ENCODE results near the gene TRAPPC3. TPM values are rescaled to one million over a fixed set of nuclear protein-coding genes. Genes with fewer than 3 reads are reported as not detected.

Gene TRAPPC3
- total and polyA plus RNA-seq, 9 of the 15 experiments (the other 6 are each of a cell fraction or from before 2014, with no cell fraction given), result 20.6 to 141 (median 112) TPM

GRCh38 chr1:36124404-36125128 lies 24.7 kb downstream of the TRAPPC3 start:
- H3K27ac ChIP-seq (ENCODE audit: extremely low read depth, low read depth, low read length), result no peak overlapping the region
- no peak overlapping the region for H3K4me2 ChIP-seq (ENCODE audit: insufficient read depth, low read length)
- ATAC-seq, result no peak
- CTCF ChIA-PET (ENCODE audit: low intra/inter-chr PET ratio), result no interaction called here
- no peak overlapping the region for H3K9ac ChIP-seq (ENCODE audit: insufficient read depth in 1 of 2, low read depth in 2 of 2, low read length in 2 of 2)
- BruUV-seq (replicated peaks), result no TSS peak
- intact Hi-C loops (cut with micrococcal nuclease), result no loop called here
- H3K9me3 ChIP-seq (replicated peaks; ENCODE audit: control insufficient read depth, insufficient read depth, low read depth, low read length), result no peaks in the 10 kb centered on the region
- H2AFZ ChIP-seq (ENCODE audit: low read depth, low read length), result no peak overlapping the region
- no peaks in the 10 kb centered on the region for H3K79me2 ChIP-seq (ENCODE audit: control insufficient read depth, insufficient read depth, low read length)
- H4K20me1 ChIP-seq (replicated peaks; ENCODE audit: control insufficient read depth, insufficient read depth, low read length), result no peaks in the 10 kb centered on the region
- TF ChIP-seq CGGBP1 (CRISPR knock-in tag; IDR thresholded peaks at IDR 0.05), result no peak
- no peak for TF ChIP-seq ZNF707 (CRISPR knock-in tag; conservative IDR thresholded peaks at IDR 0.05)
- TF ChIP-seq RNF2 (IDR thresholded peaks at IDR 0.05), result no peak
- no peaks in the 10 kb centered on the region for H3K9me1 ChIP-seq (ENCODE audit: control insufficient read depth, insufficient read depth, low read length)
- peaks cover 16 to 42% of the 10 kb centered on the region in 2 experiments for H3K4me1 ChIP-seq (replicated peaks in 1 of 2; ENCODE audit: control insufficient read depth in 2 of 2, insufficient read depth in 2 of 2, low read length in 2 of 2)
- no peak for FAIRE-seq
- no peak for DNase-seq (ENCODE audit: extremely low read depth in 1 of 4, low spot score in 3 of 4)
- WGBS (ENCODE audit: insufficient coverage, low coverage, missing lambda C conversion rate), result 63% methylated on average over 35 of the region's 42 CpGs
- no peak overlapping the region for H3K4me3 ChIP-seq
- in situ Hi-C loops (cut with MboI), result no loop called here
- POLR2A ChIA-PET, result interaction anchor here (0.7 kb wide), 1 partner anchor 17 kb away, joined by 3 read pairs; no protein-coding TSS in a partner anchor
- peaks cover 0 to 10% of the 10 kb centered on the region in 2 experiments; a peak in 1 of 5 replicates for H3K27me3 ChIP-seq (ENCODE audit: control insufficient read depth in 2 of 2, insufficient read depth in 2 of 2, low read length in 2 of 2)
- H3K36me3 ChIP-seq (ENCODE audit: control insufficient read depth, insufficient read depth, low read length), result no peaks in the 10 kb centered on the region

GRCh38 chr1:36123356-36123755 lies 25.9 kb downstream of the TRAPPC3 start:
- in situ Hi-C loops (cut with MboI) (no loop called here), intact Hi-C loops (cut with micrococcal nuclease) (no loop called here)
- no peak overlapping the region for H3K4me2 ChIP-seq (ENCODE audit: insufficient read depth, low read length)
- peak; percentile 40 for FAIRE-seq
- no peaks in the 10 kb centered on the region for H3K79me2 ChIP-seq (ENCODE audit: control insufficient read depth, insufficient read depth, low read length)
- no peaks in the 10 kb centered on the region for H3K36me3 ChIP-seq (ENCODE audit: control insufficient read depth, insufficient read depth, low read length)
- H4K20me1 ChIP-seq (replicated peaks; ENCODE audit: control insufficient read depth, insufficient read depth, low read length), result no peaks in the 10 kb centered on the region
- no peaks in the 10 kb centered on the region for H3K9me1 ChIP-seq (ENCODE audit: control insufficient read depth, insufficient read depth, low read length)
- peaks cover 14 to 46% of the 10 kb centered on the region in 2 experiments for H3K4me1 ChIP-seq (replicated peaks in 1 of 2; ENCODE audit: control insufficient read depth in 2 of 2, insufficient read depth in 2 of 2, low read length in 2 of 2)
- DNase-seq (ENCODE audit: extremely low read depth in 1 of 4, low spot score in 3 of 4), result no peak
- ATAC-seq, result peak; percentile 9
- 28% methylated on average over 8 of the region's 8 CpGs for WGBS (ENCODE audit: insufficient coverage, low coverage, missing lambda C conversion rate)
- H3K9me3 ChIP-seq (replicated peaks; ENCODE audit: control insufficient read depth, insufficient read depth, low read depth, low read length), result no peaks in the 10 kb centered on the region
- H3K9ac ChIP-seq (ENCODE audit: insufficient read depth in 1 of 2, low read depth in 2 of 2, low read length in 2 of 2), result peak overlapping the region; percentile 3 to 74; a peak in 2 of 4 replicates
- H3K27me3 ChIP-seq (ENCODE audit: control insufficient read depth in 2 of 2, insufficient read depth in 2 of 2, low read length in 2 of 2), result peaks cover 0 to 10% of the 10 kb centered on the region in 2 experiments; a peak in 1 of 5 replicates
- CTCF ChIA-PET (ENCODE audit: low intra/inter-chr PET ratio), result no interaction called here
- POLR2A ChIA-PET, result no interaction called here
- no peak overlapping the region for H3K4me3 ChIP-seq
- peak overlapping the region; percentile 66 for H2AFZ ChIP-seq (ENCODE audit: low read depth, low read length)
- H3K27ac ChIP-seq (ENCODE audit: extremely low read depth, low read depth, low read length), result no peak overlapping the region
- no TSS peak for BruUV-seq (replicated peaks)
- TF ChIP-seq ZNF133 (CRISPR knock-in tag; IDR thresholded peaks at IDR 0.05) (no peak), C11orf30 (IDR thresholded peaks at IDR 0.05; ENCODE audit: low read depth) (no peak), JUNB (CRISPR knock-in tag; conservative IDR thresholded peaks at IDR 0.05) (no peak), GATAD2A (IDR thresholded peaks at IDR 0.05) (no peak), MED1 (CRISPR knock-in tag; IDR thresholded peaks at IDR 0.05; ENCODE audit: borderline replicate concordance) (no peak), ZBTB43 (CRISPR knock-in tag; IDR thresholded peaks at IDR 0.05) (no peak), ZNF398 (CRISPR knock-in tag; IDR thresholded peaks at IDR 0.05) (no peak), PRPF4 (IDR thresholded peaks at IDR 0.05; ENCODE audit: insufficient read depth, low read depth, low read length, poor library complexity, severe bottlenecking) (no peak), KDM2B (CRISPR knock-in tag; IDR thresholded peaks at IDR 0.05) (no peak)

Data from K562 (cell line).